ENCODE data around the gene FNDC3B.

The FNDC3B gene

DNA sequence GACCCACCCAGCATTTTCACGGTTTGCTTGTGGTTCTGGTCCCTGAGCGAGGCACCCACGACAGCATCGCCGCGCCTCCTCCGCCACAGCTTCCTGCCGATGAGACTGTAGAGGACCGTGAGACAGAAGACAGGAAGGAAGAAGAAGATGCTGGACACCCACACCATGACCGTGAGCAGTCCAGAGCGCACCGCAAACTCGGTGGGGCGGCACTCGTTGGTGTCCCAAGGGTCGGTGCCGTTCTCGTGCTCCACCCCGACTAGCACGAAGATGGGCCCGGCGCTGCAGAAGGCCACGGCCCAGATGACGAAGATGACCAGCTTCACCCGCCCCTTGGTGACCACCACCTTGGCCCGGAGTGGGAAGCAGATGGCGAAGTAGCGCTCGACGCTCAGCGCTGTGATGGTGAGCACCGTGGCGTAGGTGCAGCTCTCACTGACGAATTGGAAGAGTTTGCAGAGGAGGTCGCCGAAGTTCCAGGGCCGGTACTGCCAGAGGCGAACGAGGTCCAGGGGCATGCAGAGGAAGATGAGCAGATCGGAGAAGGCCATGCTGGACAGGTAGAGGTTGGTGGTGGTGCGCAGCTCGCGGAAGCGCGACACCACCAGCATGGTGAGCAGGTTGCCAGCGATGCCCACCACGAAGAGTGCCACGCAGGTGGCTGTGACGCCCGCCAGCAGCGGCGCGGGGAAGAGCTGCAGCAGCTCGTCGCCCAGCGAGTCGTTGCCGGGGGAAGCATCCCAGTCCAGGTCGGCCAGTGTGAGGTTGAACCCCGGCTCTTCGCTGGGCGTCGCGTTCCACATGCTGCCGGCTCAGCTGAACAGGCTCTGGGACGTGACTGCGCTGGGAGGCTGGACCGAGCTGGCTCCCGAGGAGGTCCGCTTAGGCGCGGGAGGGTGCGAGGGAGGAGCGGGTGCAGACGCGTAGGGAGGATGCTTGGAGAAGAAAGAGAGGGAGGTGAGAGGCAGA is 408.5 kb downstream of the FNDC3B start, which contains the start of gene GHSR:
Gene GHSR, minus strand, starts transcription at position 846 of the 969 bp plus-strand sequence. Its CDS starts 43 bp downstream, at position 803.
- H3K4me3 ChIP-seq (replicated peaks; ENCODE audit: low read depth, low read length): no peak within 1 kb of the TSS
- TF ChIP-seq, protein P1, sequence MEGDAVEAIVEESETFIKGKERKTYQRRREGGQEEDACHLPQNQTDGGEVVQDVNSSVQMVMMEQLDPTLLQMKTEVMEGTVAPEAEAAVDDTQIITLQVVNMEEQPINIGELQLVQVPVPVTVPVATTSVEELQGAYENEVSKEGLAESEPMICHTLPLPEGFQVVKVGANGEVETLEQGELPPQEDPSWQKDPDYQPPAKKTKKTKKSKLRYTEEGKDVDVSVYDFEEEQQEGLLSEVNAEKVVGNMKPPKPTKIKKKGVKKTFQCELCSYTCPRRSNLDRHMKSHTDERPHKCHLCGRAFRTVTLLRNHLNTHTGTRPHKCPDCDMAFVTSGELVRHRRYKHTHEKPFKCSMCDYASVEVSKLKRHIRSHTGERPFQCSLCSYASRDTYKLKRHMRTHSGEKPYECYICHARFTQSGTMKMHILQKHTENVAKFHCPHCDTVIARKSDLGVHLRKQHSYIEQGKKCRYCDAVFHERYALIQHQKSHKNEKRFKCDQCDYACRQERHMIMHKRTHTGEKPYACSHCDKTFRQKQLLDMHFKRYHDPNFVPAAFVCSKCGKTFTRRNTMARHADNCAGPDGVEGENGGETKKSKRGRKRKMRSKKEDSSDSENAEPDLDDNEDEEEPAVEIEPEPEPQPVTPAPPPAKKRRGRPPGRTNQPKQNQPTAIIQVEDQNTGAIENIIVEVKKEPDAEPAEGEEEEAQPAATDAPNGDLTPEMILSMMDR (IDR thresholded peaks at IDR 0.05; ENCODE audit: low read length, missing control alignments): no peak
- no peak for DNase-seq (ENCODE audit: low read depth)

- H3K4me3 ChIP-seq (replicated peaks; ENCODE audit: low read depth, low read length): no peak overlapping the region
- no peak for DNase-seq (ENCODE audit: low read depth)
- TF ChIP-seq, protein P1 (IDR thresholded peaks at IDR 0.05; ENCODE audit: low read length, missing control alignments): no peak
Measured at GRCh38 chr3:172448661-172449465, 409.5 kb downstream of the FNDC3B start.

DNA sequence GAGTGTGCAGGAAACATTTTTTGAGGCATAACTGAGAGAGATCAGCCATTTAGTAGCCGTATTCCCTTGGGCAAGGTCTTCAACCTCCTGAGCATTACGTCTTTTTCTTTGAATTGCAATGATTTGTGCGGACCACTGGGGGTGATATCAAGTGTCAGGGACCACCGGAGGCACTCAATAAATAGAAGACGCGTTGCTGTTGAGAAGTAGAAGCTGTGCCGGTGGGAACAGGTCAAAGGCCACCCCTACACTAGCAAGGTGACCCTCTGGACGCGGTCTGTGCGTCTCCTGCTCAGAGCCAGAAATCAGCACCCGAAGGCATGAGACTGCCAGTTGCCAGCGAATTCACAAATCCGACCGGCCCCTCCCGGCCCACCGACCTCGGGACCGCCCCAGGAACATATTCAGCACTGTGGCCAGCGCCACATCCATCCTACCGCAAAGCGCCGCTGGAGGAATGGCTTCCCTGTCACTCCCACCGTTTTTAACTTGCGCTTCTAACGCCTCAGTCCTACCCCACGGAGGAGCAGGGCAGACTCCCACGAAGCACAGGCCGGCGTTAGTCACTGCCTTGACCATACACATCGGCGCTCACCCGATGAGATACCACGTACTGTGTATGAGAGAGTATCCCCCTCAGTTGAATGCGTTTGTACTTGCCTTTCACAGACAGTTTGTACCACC is 410.2 kb downstream of the FNDC3B start:
- DNase-seq (ENCODE audit: low read depth): peak; percentile 54
- H3K4me3 ChIP-seq (replicated peaks; ENCODE audit: low read depth, low read length): no peak overlapping the region
- TF ChIP-seq, protein P1 (IDR thresholded peaks at IDR 0.05; ENCODE audit: low read length, missing control alignments): no peak
